Keratinocyte (primary cell): ENCODE data around the gene ZNF445.

Experiments used
- EZH2 ChIP-seq: IDR thresholded peaks from one replicate; pipeline ENCODE4 v1.6.1; 2012; ENCODE audit warnings: inconsistent platforms, mild to moderate bottlenecking, low read length, moderate library complexity
- TF ChIP-seq, protein P1 (sequence below), 3 experiments: IDR thresholded peaks in 1 of 3; conservative IDR thresholded peaks in 1 of 3; optimal IDR thresholded peaks in 1 of 3; 2 replicates in 2 of 3; 3 replicates in 1 of 3; pipeline versions ENCODE3 to v1.5.1; 2011; ENCODE audit warnings: low read length in 3 of 3, mild to moderate bottlenecking in 3 of 3, moderate library complexity in 2 of 3, control low read depth in 1 of 3, inconsistent platforms in 1 of 3; ENCODE audit not compliant: insufficient read depth in 2 of 3; ENCODE audit errors: extremely low read depth in 1 of 3

DNA sequence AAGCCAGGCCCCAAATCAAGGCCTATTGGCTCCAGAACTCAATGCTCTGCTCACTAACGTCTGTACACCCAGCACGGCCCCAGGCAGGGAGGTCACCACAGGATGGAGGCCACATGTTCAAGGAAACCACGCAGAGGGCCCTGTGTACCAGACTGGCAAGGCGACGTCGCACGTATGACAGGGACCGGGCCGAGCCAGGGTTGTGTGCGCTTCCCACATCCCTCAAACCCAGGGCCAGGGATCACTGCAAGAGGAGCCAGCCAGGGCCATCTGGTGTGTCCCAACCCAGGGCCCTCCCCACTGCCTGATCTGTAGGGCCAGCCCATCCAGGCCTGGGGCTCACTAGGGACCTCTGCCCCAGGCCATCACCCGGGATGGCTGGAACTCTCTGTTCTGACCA is 62.0 kb downstream of the ZNF445 start:
- TF ChIP-seq, protein P1, sequence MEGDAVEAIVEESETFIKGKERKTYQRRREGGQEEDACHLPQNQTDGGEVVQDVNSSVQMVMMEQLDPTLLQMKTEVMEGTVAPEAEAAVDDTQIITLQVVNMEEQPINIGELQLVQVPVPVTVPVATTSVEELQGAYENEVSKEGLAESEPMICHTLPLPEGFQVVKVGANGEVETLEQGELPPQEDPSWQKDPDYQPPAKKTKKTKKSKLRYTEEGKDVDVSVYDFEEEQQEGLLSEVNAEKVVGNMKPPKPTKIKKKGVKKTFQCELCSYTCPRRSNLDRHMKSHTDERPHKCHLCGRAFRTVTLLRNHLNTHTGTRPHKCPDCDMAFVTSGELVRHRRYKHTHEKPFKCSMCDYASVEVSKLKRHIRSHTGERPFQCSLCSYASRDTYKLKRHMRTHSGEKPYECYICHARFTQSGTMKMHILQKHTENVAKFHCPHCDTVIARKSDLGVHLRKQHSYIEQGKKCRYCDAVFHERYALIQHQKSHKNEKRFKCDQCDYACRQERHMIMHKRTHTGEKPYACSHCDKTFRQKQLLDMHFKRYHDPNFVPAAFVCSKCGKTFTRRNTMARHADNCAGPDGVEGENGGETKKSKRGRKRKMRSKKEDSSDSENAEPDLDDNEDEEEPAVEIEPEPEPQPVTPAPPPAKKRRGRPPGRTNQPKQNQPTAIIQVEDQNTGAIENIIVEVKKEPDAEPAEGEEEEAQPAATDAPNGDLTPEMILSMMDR (optimal IDR thresholded peaks at IDR 0.05 in 1 of 3, IDR thresholded peaks at IDR 0.05 in 1 of 3, conservative IDR thresholded peaks at IDR 0.05 in 1 of 3; ENCODE audit: extremely low read depth in 1 of 3, insufficient read depth in 2 of 3, low read length in 3 of 3) = no peak
- TF ChIP-seq EZH2 = no peak
